Brain pericyte (primary cell): ENCODE data around the gene SGCG.
"Not testable (repeated sequence)": the region's sequence is repeated elsewhere in the genome, so short reads cannot be mapped to it uniquely, and the experiment has no call there.

Source experiments
- DNase-seq: peaks from one replicate; pipeline ENCODE4 v3.0.0-alpha.2; 2012; ENCODE audit warnings: low read depth, low spot score

The SGCG gene

DNA sequence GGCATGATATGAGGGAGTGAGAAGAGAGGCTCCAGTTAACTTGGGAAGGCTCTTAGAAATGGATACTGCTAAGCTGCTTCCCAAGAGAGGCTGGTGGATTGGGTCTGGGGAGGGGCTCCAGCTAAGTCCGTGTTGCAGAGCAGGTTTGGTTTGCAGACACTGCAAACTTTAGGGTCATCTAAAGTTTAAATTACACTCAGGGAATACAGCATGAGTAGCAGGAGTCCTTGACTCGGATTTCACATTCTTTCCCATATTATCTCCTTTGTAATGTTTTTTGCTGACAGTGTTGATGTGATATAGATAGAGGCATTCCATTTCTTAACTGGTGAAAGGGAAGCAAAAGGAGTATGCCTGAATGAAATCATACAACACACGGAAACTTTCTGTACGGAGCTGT is 31.9 kb downstream of the SGCG start:
- DNase-seq: no peak

GRCh38 chr13:23231241-23231640 is 50.5 kb downstream of the SGCG start:
- no peak for DNase-seq

DNA sequence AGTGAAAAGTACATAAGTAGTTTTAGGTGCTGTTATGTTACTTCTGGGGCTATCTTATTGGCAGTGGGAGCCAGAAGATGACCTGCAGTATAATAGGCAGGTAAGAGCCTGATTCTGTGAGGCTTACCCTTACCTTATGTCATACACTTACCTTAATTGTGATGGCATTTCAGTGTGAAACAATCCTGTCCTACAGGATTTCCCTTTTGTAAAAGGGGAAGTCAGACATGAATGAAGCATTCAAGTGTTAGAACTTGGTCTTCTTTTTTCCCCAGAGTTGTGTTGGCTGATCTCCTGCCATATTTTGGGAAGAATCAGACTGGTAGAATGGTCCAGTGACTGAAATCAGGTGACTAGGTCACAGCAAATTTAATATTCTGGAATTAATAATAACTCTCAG is 55.2 kb downstream of the SGCG start:
- no peak for DNase-seq

- no peak for DNase-seq
These were observed 62.3 kb downstream of the SGCG start for GRCh38 chr13:23243066-23243465.

- DNase-seq: not testable (repeated sequence)
These were observed 67.6 kb downstream of the SGCG start for GRCh38 chr13:23248410-23248809.

DNA sequence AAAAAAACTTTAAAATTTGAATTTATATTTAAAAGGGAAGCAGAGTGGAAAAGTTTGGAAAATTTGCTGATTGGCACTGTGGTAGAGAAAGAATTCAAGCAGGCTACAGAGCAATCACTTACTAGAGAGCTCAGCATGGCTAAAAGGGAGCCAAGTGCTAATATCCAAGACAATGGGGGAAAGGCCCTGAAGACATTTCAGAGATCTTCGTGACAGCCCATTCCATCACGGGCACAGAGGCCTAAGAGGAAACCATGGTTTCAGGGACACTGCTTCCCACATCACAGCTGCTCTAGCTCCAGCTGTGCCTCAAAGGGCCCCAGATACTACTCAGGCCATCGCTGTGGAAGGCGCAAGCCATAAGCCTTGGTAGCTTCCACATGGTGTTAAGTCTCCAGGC is 73.7 kb downstream of the SGCG start:
- no peak for DNase-seq

DNA sequence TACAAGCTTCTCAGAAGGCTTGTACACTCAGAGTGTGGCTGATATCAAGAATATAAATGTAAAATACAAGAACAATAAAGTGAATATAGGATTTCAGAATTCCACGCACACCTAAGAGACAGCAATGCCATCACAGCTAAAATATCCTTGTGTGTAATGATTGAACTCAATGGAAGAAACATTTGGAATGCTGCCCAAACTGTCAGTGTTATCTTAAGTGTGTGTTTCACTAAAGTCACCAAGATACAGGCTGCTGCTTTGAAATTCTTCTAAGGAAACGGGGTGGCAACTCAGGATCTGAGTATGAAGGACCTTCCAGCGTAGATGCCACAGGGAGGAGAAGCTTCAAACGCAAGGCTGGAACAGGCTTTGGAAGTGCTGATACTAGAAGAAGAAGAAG is 86.8 kb downstream of the SGCG start:
- DNase-seq: no peak

DNA sequence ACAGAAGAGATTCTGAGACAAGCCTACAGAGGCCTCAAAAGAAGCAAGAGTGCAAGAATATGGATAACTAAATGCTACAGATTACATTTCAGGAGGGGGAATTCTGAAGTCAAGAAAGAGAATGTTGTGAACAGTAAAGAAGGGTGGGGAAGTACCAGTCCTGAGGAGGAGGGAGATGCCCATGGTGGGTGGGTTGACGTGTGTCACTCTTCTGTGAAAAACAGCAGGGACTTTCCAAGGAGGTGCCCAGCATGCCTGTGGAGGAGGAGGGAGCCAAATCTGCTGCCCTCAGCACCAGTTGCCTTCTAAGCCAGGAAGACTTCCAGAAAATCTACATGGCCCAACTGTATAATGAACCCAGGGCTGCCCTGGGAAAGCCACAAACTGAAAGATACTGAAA is 87.7 kb downstream of the SGCG start:
- DNase-seq: no peak

GRCh38 chr13:23271331-23271730 is 90.6 kb downstream of the SGCG start:
- no peak for DNase-seq

DNA sequence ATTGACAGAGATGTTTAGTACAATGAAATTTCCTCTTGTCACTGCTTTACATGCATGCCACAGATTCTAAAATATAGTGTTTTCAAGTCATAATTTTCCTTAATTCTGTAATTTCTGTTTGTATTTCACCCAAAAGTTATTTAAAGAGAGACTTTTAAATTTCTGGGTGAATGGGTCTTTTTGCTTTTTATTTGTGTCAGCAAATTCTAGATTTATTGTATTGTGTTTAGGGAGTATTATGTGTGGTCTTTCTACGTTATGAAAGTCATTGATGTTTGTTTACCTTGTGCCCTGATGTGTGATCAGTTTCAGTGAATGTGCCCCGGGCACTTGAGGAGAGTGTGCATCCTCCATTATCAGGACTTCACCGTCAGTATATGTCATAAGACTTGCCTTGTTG is 92.7 kb downstream of the SGCG start:
- no peak for DNase-seq

- no peak for DNase-seq
These were observed 98.5 kb downstream of the SGCG start for GRCh38 chr13:23279321-23279720.

GRCh38 chr13:23288564-23288963 is 107.8 kb downstream of the SGCG start:
- DNase-seq: no peak

- DNase-seq: no peak
These were observed 108.2 kb downstream of the SGCG start for GRCh38 chr13:23288995-23289394.

DNA sequence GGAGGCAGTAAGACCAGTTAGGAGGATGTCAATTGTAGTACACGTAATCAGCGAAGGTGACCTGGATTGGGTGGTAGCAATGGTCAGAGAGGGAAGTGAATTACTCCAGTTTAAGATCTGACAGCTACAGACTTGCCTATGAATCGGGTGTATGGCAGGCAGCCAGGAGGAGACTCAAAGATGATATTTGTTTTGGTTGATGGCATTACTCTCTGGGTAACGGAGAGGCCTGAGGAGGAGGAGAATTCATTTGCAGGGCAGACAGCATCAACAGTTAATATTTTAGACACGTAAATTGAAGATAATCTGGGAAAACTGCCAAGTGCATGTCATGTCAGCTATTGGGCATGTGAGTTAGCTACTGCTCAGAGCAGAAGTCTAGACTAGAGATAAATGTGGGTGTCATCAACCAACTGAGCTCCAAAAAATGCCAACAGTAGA is 109.2 kb downstream of the SGCG start:
- DNase-seq: no peak

DNA sequence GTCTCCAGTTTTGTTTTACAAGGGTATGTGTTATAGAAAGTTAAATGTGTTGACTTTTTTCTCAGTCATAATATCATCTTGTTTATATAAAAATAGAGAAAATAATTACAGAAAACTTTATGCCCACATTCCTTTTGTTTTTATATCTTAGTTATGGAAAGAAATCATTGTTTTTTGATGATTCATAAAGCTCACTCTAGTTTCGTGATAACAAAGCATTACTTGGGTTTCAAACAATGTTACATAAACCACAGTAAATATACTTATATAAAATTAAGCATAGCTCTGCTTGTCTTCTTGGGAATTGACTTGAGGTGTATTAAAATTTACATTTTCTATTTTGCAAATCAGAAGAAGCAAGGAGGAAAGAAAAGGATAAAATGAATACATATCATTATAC is 111.8 kb downstream of the SGCG start:
- no peak for DNase-seq

DNA sequence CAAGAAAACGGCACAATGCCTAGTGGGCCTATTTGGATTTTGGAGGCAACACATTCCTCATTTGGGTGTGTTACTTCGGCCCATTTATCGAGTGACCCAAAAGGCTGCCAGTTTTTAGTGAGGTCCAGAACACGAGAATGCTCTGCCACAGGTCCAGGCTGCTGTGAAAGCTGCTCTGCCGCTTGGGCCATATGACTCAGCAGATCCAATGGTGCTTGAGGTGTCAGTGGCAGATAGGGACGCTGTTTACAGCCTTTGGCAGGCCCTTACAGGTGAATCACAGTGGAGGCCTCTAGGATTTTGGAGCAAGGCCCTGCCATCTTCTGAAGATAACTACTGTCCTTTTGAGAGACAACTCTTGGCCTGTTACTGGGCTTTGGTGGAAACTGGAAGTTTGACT is 134.1 kb downstream of the SGCG start:
- DNase-seq: not testable (repeated sequence)

GRCh38 chr13:23319883-23320224 is 139.1 kb downstream of the SGCG start:
- no peak for DNase-seq

DNA sequence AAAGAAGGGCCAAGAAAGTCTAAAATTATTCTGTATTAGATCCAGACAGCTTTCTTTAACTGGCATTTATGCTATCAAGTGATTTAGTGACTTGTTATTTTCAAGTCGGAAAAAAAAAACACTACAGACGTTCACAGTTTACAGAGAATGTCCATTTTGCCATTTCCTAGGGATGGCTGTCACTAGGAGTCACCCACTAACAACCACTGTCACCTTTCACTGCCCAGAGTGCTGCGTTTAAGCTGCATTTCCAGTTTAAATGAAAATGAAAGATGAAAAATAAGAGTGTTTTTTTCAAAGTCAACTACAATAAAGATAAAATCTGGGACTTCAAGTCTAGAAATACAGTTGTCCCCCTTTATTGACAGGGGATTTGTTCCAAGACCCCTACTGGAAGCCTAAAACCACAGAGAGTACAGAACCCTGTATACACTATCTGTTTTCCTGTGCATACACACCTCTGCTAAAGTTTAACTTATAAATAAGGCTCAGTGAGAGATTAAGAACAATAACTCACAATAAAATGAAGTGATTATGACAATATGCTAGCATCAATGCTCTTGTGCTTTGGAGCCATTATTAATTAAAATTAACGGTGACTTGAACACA is 140.3 kb downstream of the SGCG start:
- no peak for DNase-seq

DNA sequence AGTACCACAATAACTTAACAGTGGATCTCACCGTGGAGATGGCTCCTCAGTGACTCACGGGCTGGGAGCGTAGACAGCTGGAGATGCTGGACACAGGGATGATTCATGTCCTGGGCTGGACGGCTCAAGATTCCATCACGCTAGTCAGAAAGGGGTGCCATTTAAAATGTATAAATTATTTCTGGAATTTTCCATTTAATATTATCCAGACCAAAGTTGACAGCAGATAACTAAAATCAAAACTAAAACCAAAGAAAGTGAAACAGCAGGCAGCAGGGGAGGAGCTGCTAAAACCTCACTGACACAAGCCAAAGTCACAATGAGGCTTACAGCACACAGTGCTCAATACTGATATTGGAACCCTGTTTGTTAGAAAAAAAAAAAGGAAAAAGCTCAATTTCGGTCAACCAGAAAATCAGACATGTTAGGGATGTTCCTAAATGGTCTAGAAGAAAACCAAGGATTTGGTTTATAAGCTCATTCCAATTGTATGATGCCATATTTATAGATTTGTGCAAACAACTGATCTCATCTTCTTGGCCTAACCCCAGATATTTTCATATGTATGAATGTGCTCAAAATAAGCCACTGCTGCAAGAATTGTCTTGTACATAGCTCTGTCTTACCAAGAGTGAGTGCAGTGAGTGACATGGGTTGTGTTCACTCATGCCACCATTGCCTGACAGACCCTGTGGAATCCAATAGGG is 140.9 kb downstream of the SGCG start:
- DNase-seq: peak; percentile 59

DNA sequence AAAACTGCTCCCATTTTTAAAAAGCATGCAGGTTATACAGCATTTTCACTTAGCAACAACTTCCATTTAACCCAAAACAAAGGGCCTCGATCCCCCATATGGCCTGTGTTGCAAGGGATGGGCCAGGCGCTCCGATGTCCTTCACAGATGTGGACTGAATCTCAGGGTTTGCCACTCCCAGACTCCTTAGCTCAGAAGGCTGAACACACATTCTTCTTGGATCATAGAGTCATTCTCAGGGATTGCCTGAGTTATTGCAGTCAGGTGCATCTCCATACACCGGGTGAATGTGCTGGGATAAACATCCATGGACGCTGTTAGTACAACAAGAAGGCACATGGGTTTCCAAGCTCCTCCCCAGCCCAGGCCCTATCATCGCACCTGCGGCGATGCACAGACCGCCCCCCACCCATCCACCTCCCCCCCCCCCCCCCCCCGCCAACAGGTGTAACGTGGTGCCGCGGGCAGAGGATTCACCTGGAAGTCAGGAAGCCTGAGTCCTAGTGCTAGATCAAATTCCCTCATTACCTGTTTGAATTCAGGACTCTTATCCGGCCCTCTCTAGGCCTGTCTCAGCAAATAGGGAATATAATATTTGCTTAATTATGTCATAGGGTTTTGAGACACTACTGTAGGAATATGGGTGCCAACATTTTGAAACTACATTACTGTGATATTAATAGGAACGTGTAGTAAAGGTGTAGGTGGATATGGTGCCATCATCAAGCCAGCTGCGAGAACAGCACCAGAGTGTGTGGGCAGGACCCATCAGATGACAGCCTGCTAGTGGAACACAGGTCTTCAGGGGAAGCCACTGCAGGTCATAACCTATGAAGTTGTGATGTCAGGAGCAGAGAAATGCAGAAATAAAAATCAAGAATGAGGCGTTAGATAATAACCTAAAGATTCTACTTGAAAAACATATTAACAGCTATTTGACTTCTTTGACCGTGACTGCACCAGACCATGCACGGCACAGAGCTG is 141.9 kb downstream of the SGCG start:
- DNase-seq: no peak

- DNase-seq: no peak
These were observed 143.3 kb downstream of the SGCG start for GRCh38 chr13:23323946-23324709.

DNA sequence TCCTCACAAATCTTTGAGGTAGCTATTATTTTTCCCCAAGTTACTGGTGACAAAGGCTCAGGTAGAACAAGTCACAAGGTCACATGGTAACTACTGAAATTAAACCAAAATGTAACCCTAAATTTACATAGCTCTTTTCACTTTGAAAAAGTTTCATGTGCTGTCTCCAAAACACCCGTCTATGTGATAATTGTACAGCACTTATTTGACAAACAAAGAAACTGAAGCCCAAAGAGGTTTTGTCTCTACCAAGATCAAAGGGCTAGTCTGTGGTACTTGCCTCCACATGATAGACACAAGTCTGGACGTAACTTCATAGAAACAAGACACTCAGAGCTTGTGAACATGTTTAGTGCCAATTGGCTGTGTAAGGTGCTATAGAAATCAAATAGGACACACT is 144.4 kb downstream of the SGCG start:
- DNase-seq: no peak
